H1 (cell line): ENCODE data around the gene ZNF521.

ENCODE experiments used
- CHD2 ChIP-seq: IDR thresholded peaks from 2 replicates; pipeline ENCODE4 v1.6.1; 2012; ENCODE audit warnings: low read length, improper control_type of control experiment
- CREB1 ChIP-seq: IDR thresholded peaks from 2 replicates; pipeline ENCODE4 v1.6.1; 2012; ENCODE audit warnings: inconsistent platforms
- CTCF ChIP-seq, 3 experiments: IDR thresholded peaks; 1 replicate in 2 of 3; 2 replicates in 1 of 3; pipeline versions ENCODE4 v1.5.1 to v1.6.1; 2011; ENCODE audit warnings: low read length in 3 of 3, mild to moderate bottlenecking in 3 of 3, inconsistent platforms in 2 of 3, low read depth in 1 of 3, moderate library complexity in 1 of 3; ENCODE audit not compliant: insufficient read depth in 1 of 3; ENCODE audit errors: control extremely low read depth in 1 of 3
- GABPA ChIP-seq: IDR thresholded peaks from 2 replicates; pipeline ENCODE4 v1.6.1; 2011; ENCODE audit warnings: mild to moderate bottlenecking, low read length, moderate library complexity, borderline replicate concordance; ENCODE audit not compliant: insufficient read depth
- RXRA ChIP-seq: IDR thresholded peaks from 2 replicates; pipeline ENCODE4 v1.6.1; 2011; ENCODE audit warnings: low read depth, mild to moderate bottlenecking, low read length, moderate library complexity; ENCODE audit not compliant: insufficient read depth
- TAF1 ChIP-seq: IDR thresholded peaks from 2 replicates; pipeline ENCODE4 v1.6.1; 2011; ENCODE audit warnings: mild to moderate bottlenecking, low read depth, low read length
- TBP ChIP-seq: IDR thresholded peaks from 2 replicates; pipeline ENCODE4 v1.6.1; 2011; ENCODE audit warnings: low read depth, low read length, improper control_type of control experiment
- TEAD4 ChIP-seq: IDR thresholded peaks from 2 replicates; pipeline ENCODE4 v1.6.1; 2012; ENCODE audit warnings: low read depth, low read length, inconsistent platforms, mixed read lengths

- TF ChIP-seq CTCF (IDR thresholded peaks at IDR 0.05; ENCODE audit: control extremely low read depth in 1 of 3, insufficient read depth in 1 of 3, low read depth in 1 of 3, low read length in 3 of 3) (no peak), CREB1 (no peak), RXRA (no peak), TAF1 (no peak), TBP (no peak), TEAD4 (no peak), CHD2 (no peak), GABPA (no peak)
Measured at GRCh38 chr18:25047421-25047820, 304.5 kb downstream of the ZNF521 start.
